Putamen (tissue), 1 donor: ENCODE data around the gene SPTBN1.

Experiments
- DNase-seq: peaks from one replicate; pipeline ENCODE4 v3.0.0-alpha.2; 2016; ENCODE audit warnings: low spot score

SPTBN1 gene

DNA sequence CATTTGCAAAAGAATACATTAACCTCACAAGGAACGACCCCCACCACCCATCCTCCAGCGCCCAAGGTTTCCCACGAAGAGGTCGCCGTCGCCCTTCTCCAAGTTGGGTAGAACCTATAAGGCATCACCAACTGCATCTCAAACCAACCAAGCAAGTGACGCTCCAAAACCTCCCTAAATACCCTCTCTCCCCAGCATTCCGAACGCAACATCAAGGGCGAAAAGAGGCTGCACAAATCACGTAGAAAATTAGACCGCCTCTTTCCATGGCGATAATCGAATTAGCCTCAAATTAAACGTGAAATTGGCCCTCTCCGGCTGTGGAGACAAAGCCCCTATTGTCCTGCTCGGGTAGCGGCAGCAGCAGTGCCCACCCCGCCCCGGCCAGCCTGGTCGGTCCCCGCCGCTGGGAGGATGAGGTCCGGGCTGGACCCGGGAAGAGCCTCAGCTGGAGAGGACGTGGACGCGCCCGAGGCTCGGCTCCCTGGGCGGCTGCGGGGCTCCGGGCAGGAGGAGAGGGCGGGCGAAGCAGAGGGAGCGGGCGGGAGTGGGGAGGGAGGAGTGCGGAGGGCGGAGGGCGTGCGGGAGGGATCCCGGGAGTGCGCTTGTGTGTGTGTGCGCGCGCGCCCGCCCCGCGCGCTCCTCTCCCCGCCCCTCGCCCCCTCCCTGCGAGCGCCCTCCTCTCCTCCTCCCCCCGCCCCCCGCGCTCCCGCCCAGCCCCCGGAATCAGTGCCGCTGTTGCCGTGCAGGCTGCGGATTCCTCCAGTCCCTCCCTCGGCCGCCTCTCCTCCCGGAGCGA, at the start of gene SPTBN1:
SPTBN1 (plus strand) TSS at position 765 of the 799 bp plus-strand sequence. CDS start 70,092 bp downstream, outside the sequence.
- peak; percentile 95 for DNase-seq

DNA sequence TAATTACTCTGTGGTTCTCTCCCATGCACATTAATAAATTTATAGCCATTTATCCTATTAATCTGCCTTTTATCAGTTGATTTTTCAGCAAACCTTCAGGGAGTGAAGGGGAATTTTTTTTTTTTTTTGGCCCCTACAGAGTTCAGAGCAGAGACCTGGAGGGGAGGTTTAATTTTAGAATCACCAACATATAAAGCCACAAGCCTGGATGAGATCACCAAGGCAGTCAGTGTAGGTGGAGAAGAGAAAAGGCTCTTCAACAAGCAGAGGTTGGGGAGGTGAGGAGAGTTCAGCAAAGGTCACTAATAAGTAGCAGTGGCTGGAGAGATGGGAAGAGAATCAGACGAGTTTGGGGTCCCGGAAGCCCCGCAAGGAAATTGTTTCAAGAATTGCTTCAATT, 48.4 kb upstream of the SPTBN1 start:
- no peak for DNase-seq

DNA sequence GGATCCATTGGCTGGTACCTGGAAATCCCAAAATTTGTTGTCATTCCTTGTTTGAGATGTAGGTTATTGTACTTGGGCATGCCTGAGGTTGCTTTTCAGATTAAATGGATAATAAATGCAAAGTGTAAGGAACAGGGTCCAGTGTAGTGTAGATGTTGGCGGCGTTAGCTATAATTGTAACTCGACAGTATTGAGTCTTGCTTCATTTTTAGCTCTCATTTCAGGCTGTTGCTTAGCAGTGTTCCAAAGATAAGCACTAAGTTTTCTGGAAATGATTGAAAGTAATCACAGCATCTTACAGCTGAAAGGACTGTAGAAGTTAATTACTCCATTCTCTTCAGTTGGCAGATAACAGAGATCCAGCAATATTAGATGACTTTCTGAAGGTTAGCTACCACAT, 47.8 kb upstream of the SPTBN1 start:
- no peak for DNase-seq

DNA sequence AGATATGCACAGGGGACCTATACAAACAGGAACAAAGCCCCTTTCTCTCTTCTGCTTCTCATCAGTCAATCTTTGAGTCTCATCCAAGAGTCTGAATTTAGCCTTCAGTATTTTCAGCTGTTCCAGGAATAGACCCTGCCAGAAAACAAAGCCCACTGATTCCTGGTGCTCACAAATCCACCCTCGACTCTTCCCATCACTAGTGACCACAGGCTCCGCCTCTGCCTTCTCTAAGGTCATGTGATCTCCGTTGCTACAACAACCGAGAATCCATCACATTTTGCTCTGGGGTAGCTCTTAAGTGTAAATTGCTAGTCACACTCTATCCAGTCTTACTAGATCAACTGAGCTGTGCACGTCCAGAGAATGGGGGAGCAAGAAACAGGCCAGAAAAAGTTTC, 46.4 kb upstream of the SPTBN1 start:
- DNase-seq = peak; percentile 78

DNA sequence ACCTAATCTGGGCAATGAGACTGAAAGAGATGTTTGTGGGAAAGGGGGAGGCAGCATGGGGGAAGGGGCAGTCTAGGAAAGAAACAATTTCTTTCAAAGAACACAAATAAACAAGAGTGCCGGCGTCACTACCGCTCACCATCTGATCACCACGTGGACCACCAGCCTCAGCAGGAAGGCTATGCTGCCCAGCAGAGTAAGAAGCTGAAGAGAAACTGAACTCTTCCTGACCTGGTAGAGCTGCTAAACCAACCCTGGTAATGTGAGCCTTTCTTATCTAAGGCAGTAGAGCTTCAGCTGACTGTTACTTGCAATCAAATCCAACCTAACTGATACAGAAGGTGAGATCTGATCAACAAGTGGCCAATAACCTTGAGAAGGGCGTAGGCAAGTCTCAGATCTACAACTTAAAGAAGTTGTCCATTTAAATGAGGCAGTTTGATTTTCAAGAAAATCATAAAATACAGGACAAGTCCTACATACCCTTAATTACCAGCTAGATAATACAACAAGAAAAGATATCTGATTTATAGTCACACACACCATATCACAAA, 44.2 kb upstream of the SPTBN1 start:
- no peak for DNase-seq

DNA sequence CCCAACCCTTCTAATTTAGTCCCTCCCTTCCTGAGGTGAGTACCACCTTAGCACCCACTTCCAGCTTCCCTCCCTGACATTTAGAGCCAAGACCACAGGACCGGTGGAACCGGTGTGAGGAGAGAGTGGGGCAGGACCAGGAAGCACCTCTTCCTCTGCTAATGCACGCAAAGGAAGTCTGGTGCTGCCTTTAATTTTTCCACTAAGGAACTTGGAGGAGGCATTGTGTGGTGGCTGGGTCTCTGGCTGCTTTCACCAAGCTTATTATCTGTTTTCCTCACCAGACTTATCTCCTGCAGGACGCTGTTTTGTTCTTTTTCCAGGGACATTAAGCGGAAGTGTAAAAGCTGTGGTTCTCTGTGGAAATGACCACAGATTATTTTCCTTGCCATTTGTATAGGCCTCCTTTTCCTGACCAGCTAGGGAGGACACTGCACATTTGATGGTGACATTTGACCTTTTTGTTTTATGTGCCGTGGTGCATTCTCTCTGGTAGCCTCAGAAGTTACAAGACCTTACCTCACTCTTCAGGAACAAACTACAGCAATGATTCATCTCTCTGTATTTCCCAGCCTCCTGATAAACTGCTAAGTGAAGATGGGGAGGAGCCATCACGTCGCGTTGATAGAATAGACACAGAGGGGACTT, 39.8 kb upstream of the SPTBN1 start:
- no peak for DNase-seq

DNA sequence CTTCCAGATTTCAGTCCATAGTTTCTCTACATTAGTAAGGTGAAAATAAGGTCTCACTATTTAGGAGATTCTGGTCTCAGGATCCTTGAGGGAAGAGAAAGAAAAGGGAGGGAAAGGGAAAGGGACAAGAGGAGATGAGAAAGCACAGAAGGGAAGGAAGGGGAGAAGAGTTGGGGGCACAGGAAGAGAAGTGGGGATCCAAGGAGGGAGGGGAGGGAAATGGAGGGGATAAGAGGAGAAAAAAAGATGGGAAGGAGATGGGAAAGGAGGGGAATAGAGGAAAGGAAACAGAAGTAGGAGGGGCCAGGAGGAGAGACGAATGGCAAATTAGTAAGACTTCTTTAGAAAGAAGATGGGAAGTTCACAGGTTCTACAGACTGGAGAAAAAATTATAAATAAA, 39.2 kb upstream of the SPTBN1 start:
- no peak for DNase-seq

DNA sequence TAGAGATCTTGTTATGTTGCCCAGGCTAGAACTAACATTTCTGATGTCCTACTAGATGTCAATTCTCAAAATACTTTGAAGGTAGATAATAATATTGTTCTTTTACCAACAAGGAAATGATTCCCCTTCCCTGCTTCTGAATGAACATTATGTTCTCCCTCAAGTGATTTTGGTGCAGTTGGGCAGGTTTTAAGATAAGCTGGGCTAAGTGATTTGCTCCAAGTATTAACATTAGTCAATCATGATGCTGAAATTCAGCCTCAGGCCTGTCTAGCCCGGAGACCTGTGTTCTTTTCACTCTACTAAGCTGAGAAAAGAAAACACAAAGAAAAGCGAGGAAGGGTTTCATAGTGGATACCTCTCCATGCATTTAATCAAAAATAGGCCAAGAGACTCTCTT, 38.5 kb upstream of the SPTBN1 start:
- no peak for DNase-seq

DNA sequence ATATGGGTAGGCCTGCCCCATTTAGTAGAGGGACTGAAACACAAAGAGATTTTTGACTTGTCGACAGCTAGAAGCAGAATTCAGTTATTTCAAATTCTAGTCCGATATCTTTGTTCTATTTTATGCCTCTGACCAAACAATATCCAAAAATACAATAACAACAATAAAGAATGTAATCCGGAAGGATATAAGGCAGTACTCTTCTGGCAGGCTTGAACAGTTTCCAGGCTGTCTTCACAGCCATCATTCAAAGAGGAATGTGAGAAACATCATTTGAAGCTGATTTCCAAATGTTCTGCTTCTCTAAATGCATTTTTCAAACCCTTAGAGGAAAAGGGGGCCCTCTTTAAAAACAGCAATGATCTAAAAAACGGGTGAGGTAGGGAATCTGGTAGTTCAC, 36.7 kb upstream of the SPTBN1 start:
- no peak for DNase-seq

DNA sequence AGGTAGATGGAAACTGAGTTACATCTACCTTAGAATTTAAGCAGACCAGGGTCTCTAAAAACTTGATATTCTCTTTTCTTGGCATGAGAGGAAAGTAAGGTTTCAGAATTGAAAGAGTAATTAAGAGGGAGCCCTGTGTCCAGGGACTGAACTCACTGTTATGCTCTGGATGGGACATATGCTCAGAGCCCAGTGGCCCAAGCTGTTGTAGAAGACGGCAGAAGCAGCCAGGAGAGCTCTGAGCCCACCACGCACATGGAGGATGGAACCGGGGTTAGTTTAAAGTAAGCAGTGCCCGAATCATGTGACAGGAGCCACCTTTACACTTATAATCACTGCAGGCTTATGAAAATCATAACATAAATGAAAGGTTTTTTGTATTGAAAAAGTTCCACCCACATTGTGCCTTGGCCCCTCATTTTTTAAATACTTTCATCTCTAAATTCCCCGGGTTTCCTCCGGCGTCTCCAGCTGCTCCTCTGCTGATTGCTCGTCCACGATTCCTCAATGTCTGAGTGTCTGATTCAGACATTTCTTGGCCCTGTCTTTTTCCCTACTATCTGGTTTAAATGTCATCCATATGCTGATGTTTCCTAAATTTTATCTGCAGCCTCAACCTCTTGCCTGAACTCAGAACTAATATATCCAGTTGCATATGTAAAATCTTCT, 36.1 kb upstream of the SPTBN1 start:
- DNase-seq = no peak

DNA sequence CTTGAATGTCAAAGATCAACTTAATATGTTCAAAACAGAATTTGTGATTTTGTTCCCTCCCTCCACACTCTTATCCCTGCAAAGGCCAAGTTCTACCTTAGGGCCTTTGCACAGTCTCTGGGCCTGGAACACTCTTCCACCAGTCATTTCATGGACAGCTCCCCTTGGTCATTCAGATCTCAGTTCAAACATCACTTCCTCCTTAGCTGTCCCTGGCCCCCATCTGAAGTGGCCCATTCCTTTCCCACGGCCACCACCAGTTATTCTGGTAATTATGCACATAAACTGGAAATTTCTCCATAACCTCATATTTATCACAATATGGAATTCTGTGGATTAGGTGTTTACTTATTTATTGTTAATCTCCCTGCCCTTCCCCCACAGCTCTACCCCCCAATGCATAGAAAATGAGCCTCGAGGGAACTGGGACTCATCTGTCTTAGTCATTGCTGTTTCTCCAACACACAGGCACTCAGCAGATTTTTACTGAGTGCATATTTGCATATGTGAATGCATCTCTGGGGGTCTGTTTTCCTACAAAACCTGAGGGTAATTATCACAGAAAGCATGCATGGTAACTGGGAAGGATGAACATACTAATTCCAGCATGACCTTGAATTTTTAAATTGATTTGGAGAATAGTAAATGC, 35.5 kb upstream of the SPTBN1 start:
- DNase-seq = no peak

DNA sequence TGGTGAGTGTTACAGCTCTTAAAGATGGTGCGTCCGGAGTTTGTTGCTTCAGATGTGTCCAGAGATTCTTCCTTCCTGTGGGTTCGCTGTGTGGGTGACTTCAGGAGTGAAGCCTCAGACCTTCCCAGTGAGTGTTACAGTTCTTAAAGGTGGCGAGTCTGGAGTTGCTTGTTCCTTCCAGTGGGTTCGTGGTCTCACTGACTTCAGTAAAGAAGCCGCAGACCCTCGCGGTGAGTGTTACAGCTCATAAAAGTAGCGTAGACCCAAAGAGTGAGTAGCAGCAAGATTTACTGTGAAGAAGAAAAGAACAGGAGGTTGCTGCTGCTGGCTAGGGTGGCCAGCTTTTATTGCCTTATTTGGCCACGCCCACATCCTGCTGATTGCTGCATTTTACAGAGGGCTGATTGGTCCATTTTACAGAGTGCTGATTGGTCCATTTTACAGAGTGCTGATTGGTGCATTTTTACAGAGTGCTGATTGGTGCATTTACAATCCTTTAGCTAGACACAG, 34.0 kb upstream of the SPTBN1 start:
- DNase-seq = no peak

DNA sequence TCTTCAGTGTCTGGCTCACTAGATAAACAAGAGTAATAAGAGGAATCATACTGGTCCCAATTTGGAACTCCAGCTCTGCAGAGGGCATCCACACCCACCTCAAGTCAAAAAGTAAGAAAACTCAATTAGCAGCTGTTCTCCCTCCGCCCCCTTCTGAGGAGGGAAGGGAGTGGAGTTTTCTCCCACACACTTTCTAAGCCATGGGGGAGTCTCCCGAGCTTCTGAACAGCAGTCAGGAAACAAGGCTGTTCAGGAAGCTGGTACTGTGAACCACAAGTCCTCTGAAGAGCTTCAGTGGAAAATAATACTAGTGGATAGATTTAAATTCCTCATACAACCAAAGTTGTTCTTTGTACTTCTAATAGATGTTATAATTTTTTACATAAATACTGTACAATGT, 32.9 kb upstream of the SPTBN1 start:
- DNase-seq = peak; percentile 74

DNA sequence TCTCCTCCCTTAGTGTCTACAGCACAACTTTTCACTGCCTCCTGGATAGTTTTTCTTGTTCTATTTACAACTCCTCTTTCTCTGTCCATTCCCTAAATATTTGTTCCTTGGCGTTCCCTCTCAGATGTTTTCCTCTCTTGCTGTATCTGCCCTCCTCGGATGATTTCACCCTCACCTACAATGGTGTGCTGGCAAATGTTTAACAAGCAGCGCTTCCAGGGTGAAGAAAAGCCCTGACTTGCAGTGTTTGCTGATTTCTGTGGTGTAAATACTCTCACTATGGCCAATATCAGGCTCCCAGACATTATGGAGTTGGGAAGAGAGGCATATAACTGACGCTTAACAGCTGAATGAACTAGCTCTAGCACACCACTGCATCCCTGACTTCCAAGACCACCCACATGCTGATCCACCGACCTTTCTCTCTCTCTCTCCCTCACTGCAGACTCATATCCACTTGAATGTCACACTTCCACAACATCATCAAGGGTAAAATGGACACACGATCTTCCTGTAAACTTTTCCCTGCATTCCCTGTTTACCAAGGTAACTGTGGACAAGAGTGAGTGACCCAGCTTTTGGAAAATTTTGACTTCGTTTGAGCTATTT, 31.5 kb upstream of the SPTBN1 start:
- no peak for DNase-seq

DNA sequence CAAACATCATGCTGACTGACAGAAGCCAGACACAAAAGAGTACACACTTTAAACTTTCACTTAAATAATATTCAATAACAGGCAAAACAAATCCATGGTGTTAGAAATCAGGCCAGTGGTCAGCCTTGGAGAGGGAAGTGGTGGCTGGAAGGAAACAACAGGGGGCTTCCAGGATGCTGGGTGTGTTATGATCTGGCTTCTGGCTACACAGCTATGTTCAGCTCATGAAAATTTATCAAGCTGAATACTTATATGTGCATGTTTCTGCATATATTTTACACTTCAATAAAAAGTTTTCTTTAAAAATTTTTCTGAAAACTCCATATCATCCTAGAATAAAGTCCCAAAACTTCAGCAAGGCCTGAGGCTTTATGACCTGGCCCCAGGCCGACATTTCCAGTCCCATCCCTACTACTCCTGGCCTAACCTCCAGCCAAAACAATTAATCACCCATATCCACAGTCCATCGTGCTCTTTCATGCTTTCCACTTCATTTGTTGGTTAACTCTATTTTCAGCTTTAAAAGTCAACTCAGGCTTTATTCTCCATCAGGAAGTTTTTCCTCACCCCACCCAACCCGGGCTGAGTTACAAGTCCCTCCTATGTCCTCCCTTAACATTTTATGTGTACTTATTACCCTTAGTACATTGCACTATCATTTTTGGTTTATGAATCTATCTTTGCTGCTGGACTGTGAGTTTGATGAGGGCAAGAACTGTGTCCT, 27.9 kb upstream of the SPTBN1 start:
- no peak for DNase-seq

DNA sequence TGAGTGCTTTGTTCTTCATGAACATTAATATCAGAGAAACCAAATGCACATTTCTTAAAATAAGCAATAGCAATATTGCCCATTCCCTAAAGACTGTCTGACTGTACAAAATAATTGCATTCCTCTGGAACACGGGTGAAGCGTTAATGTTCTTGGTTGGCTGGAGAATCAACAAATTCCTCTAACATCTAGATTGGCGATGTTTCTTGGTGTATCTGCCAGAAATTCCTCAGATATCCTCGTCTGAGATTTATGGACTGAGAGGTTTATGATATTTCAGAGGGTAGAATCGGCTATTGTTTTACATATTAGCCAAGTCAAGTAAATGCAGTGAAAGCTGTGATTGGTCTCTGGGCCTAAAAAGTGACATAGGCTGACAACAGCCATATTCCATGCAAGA, 27.1 kb upstream of the SPTBN1 start:
- no peak for DNase-seq

DNA sequence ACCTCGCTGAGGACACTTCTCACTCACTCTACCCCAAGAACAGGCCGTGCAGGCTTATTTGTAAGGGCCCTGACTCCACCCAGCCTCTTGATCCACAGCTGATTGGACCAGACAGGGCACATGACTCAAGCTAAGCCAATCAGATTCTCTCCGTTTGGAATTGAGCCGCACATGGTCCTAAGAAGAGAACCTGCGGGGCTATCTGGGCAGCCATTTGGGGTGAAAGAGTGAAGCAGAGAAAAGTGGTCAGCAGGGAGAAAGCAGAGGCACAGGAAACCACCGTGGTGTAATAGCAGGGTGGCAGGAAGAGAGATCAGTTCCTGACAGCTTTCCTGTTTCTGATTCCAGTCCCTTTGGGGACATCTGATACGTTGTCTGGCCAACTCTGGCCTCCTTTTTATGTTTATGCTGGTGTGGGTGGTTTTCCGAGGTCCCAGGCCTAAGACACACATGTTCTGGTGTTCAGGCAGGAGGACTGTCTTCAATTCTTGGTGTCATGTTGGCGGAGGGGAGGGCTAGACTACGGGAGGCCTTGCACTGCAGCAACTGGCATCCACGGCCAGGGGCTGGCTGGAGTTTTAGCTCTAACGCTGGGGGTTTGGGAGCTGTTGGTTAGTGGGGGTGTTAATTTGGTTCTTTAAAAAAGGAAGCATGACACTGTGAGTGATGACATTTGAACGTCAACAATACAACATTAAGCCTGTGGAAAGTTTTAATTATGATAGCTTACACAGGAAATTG, 26.1 kb upstream of the SPTBN1 start:
- no peak for DNase-seq

DNA sequence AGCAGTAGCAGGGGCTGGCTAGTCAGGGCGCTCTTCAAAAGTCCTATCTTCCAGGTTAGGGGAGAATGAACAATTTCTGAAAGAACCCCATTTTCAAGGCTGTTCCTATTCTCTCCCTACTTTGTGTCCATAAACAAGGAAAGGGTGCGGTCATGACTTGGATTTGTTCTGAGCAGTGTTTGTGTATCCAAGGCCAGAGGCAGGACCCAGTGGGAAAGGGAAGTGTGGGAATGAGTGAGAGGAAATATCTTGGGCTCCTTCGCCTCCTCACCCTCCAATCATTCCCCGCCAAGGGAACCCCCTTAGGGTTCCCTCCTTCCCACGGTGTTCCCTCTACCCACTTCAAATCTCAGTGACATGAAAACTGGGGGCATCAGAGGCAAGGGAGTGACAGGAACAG, 25.5 kb upstream of the SPTBN1 start:
- no peak for DNase-seq

DNA sequence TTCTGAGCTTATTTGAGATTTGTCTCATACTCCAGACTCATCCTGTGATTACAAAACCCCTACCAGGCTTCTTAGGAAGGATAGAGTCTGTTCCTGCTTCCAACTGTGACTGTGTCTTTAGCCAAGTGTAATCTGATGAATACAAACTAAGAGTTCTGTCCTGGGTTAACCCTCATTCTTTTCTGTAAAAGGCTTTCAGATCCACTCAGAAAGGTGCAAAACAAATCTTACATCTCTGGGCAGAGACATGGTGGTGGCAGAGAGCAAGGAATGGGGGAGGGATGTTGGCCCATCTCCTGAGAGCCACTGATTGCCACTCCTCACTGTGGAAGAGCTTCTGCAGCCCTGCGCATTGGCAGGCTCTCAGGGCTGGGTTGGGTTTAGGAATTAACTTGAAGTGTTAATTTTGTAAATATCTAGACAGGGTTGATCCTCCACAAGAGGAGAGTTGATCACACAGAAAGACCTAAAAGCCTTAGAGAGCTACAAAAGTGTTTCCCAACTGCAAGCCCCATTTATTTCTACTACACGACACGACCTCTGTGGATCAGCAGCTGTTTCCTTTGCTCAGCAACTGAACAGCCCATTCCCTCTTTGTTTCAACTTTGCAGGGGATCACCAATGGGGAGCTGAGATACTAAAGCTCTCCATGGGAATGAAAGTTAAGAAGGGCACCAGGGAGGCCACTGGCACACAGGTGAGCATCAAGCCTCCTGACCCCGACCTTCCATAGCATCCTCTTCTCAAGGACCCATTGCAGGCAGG, 23.7 kb upstream of the SPTBN1 start:
- no peak for DNase-seq

DNA sequence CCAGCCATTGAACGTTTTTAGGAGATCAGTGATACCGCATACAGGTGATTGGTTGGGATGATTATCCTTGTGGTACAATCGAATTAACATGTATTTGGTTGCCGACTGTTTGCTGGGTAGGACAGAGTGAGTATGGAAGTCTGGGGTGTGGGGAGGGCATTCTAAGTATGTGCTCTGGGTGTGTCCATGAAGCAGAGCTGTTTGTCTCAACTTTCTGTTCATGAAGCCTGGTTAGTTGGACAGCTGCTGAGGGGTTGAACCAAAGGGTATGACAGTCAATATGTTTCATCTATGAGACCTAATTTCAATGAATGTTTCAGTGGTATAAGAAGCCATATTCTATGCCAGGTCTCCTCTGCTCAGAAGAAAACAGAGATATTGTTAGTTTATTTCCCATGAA, 21.9 kb upstream of the SPTBN1 start:
- no peak for DNase-seq
